Measurements from ENCODE around the gene OTOA.

DNA sequence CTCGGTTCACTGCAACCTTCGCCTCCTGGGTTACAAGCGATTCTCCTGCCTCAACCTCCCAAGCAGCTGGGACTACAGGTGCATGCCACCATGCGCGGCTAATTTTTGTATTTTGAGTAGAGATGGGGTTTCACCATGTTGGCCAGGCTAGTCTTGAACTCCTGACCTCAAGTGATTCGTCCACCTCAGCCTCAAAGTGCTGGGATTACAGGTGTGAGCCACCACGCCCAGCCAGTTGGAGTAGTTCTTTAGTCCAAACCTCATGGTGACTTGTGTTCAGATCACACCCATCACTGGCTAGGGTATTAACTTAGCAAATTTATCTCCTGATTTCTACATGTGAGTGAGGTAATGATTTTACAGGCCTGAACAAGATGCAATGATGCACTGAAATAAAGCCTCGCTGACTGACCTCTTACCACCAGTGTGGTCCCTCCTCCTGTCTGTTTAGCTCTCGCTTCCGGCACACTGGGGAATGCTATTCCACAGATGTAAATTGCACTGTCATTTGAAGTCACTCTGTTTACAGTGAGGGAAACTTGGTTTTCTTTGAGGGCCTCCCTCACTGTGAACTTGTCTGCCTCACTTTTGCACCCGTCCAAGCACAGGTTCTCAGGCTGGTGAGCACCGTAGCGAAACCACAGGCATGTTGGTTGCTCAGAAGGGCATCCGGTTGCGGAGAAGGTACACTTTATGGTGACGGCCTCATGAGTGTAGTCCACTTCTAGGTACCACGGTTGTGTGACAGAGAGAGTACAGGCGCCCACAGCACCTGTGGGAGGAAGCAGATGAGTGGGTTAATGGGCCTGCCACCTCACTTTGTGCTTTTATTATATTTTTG, 16.8 kb upstream of the OTOA start:
- TF ChIP-seq EP300 (IDR thresholded peaks at IDR 0.05; ENCODE audit: borderline replicate concordance), result no peak
- TF ChIP-seq YY1 (IDR thresholded peaks at IDR 0.05; ENCODE audit: low read depth), result no peak
- no peak for TF ChIP-seq CREB1 (IDR thresholded peaks at IDR 0.05; ENCODE audit: low read depth)
- TF ChIP-seq TEAD4 (IDR thresholded peaks at IDR 0.05), result no peak
- no peak for TF ChIP-seq CEBPB (IDR thresholded peaks at IDR 0.05)
- TF ChIP-seq, protein P1, sequence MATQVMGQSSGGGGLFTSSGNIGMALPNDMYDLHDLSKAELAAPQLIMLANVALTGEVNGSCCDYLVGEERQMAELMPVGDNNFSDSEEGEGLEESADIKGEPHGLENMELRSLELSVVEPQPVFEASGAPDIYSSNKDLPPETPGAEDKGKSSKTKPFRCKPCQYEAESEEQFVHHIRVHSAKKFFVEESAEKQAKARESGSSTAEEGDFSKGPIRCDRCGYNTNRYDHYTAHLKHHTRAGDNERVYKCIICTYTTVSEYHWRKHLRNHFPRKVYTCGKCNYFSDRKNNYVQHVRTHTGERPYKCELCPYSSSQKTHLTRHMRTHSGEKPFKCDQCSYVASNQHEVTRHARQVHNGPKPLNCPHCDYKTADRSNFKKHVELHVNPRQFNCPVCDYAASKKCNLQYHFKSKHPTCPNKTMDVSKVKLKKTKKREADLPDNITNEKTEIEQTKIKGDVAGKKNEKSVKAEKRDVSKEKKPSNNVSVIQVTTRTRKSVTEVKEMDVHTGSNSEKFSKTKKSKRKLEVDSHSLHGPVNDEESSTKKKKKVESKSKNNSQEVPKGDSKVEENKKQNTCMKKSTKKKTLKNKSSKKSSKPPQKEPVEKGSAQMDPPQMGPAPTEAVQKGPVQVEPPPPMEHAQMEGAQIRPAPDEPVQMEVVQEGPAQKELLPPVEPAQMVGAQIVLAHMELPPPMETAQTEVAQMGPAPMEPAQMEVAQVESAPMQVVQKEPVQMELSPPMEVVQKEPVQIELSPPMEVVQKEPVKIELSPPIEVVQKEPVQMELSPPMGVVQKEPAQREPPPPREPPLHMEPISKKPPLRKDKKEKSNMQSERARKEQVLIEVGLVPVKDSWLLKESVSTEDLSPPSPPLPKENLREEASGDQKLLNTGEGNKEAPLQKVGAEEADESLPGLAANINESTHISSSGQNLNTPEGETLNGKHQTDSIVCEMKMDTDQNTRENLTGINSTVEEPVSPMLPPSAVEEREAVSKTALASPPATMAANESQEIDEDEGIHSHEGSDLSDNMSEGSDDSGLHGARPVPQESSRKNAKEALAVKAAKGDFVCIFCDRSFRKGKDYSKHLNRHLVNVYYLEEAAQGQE (IDR thresholded peaks at IDR 0.05; ENCODE audit: low read depth), result no peak
- no peak for TF ChIP-seq FOXM1 (IDR thresholded peaks at IDR 0.05; ENCODE audit: borderline replicate concordance, low read depth)

Measured in Ishikawa (cell line).